Ammon's horn (tissue), 1 donor: ENCODE data around the gene CASP6.
"Not testable (repeated sequence)": the region's sequence is repeated elsewhere in the genome, so short reads cannot be mapped to it uniquely, and the experiment has no call there.

Source experiments
- DNase-seq: peaks from one replicate; pipeline ENCODE4 v3.0.0-alpha.2; 2016; ENCODE audit warnings: low spot score

CASP6 gene

DNA sequence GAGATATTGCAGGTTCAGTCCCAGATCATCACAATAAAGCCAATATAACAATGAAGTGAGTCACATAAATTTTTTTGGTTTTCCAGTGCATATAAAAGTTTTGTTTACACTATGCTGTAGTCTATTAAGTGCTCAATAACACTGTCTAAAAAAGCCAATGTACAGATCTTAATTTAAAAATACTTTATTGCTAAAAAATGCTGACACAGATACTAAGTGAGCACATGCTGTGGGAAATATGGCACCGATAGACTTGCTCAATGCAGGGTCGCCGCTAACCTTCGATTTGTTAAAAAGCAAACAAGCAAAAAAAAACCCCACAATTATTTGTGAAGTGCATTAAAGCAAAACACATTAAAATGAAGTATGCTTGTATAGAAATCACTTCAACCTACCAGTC lies 16.4 kb upstream of the CASP6 start:
- no peak for DNase-seq

DNA sequence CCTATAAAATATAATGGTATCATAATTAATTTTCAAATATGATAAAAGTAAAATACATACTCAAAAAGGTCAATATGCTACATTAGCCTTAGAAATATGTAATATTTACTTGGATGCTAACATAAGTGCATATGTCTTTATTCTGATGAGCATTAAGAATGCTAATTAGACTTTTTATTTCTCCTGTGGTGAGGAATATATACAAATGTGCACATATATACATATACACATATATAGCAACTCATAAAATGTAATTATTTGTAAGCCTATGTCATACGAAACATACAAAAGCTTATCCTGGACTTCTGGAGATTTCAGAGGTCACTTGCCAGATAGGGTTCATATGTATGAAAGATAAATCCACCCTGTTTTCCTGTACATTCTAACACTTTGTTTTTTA lies 15.5 kb upstream of the CASP6 start:
- no peak for DNase-seq

GRCh38 chr4:109713500-109713899 lies 10.3 kb upstream of the CASP6 start:
- no peak for DNase-seq

DNA sequence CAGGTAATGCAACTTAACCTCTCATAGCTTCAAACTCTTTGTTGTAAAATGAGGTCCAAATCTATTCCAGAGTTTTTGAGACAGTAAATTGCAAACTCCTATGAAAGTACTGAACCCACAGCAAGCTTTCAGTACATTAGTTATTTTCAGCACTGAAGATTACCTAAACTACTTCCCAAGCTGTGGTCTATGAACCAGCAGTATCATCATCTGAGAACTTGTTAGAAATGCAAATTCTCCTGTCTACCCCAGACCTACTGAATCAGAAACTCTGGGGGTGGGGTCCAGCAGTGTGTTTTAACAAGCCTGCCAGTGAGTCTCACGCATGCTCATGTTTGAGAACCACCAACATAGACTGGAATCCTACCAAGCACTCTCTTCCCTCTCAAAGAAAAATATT lies 5.7 kb upstream of the CASP6 start:
- no peak for DNase-seq

DNA sequence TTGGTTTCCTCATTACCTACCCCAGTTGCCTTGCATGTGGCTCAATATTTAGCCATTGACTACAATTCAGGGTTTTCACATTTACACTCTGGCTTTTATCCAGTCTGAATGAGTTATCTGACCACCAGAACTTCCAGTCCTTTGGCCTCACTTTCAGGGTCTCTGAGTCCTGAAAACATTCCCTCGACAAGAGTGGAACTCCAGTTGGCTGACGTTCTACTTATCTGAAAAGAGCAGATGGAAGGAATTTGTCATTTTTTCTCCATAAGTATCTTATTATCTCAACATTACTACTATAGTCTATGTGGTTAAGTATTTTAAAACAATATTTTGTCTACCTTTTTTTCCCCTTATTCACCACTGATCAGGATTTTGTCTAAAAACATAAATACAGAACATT lies 5.2 kb upstream of the CASP6 start:
- no peak for DNase-seq

- DNase-seq, result no peak
These were observed 568 bp upstream of the CASP6 start for GRCh38 chr4:109703664-109704361.

GRCh38 chr4:109701566-109702410 lies 1.5 kb downstream of the CASP6 start:
- DNase-seq, result no peak

- no peak for DNase-seq
These were observed 3.6 kb downstream of the CASP6 start for GRCh38 chr4:109699553-109700225.

GRCh38 chr4:109698656-109699055 lies 4.6 kb downstream of the CASP6 start:
- no peak for DNase-seq

GRCh38 chr4:109691411-109691920 lies 11.8 kb downstream of the CASP6 start:
- DNase-seq, result no peak

- DNase-seq, result no peak
These were observed 12.4 kb downstream of the CASP6 start for GRCh38 chr4:109690690-109691410.

GRCh38 chr4:109684727-109685126 lies 18.5 kb downstream of the CASP6 start:
- DNase-seq, result no peak

GRCh38 chr4:109683621-109684253 lies 19.5 kb downstream of the CASP6 start:
- no peak for DNase-seq

DNA sequence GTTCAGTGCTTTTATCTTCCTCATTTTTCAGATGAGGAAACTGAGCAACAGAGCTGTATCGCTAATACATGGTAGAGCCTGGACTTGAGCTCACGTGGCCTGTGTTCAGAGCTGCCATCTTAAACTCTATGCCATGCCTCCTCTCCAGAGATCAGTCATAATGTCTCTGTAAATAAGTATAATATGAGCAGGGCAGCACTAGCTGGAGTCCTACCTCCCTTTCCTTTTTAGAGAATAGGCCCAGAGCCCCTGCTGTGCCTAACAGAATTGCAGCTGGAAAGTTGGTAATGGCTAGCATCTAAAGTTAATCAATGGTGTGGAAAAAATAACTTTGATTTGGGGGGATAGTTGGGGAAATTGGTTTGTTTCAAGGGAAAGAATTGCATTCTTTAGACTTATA lies 20.4 kb downstream of the CASP6 start:
- no peak for DNase-seq

GRCh38 chr4:109678925-109679324 lies 24.3 kb downstream of the CASP6 start:
- not testable (repeated sequence) for DNase-seq

GRCh38 chr4:109678472-109678871 lies 24.8 kb downstream of the CASP6 start:
- not testable (repeated sequence) for DNase-seq

GRCh38 chr4:109676886-109677285 lies 26.4 kb downstream of the CASP6 start:
- no peak for DNase-seq

GRCh38 chr4:109675843-109676242 lies 27.4 kb downstream of the CASP6 start:
- DNase-seq, result no peak

DNA sequence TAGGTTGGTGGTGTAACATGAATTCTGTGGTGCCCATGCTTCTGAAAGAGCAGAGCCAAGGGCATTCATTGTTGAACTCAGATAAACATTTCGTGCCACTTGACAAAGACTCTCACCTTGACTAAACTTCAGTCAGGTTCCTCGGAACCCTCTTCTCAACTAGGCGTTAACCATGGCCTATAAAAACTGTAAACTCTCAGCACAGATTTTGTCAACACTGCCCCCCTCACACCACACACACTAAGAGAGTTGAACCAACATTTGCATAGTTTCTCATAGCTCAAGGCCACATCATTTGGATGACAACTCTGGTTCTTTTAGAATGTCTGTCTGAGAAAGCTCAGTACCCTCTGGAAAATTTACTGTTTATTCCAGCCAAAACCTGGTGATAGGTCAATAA lies 28.1 kb downstream of the CASP6 start:
- DNase-seq, result no peak

- no peak for DNase-seq
These were observed 29.9 kb downstream of the CASP6 start for GRCh38 chr4:109673303-109673702.

DNA sequence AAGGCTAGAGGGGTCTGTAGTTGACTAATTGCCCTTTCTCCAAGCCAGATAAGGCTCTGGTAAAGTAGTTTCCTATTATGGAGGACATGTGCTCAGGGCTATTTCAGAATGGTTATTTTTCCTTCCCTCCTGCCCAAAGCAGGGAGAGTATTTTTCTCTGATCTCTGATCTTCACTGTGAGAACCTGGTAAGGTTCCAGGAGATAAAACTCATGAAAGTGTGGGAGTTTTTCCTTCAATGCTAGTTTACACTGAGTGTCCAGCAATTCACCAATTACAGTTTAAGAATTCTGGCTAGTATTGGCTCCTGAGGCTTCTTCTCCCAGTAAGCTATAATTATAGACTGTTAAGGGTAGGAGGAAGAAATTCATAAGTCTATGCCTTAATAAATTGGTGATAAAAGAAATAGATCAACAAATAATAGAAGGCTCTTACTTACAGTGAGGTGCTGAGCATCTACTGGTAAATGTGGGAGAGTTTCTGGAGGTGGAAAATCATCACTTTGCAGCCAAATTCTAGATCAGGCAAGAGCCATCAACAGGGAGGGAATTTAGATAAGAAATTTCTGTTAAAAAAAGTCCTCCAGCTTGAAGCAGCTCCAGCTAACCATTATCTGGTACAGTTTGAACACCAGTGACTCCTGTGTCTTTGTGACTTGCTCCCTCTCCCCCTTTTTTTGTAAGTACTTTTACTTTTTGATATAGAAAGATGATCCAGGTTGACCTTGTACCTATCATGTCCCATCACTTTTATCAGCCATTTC lies 30.9 kb downstream of the CASP6 start:
- DNase-seq, result no peak
